ENCODE measurements around the gene PLN.

DNA sequence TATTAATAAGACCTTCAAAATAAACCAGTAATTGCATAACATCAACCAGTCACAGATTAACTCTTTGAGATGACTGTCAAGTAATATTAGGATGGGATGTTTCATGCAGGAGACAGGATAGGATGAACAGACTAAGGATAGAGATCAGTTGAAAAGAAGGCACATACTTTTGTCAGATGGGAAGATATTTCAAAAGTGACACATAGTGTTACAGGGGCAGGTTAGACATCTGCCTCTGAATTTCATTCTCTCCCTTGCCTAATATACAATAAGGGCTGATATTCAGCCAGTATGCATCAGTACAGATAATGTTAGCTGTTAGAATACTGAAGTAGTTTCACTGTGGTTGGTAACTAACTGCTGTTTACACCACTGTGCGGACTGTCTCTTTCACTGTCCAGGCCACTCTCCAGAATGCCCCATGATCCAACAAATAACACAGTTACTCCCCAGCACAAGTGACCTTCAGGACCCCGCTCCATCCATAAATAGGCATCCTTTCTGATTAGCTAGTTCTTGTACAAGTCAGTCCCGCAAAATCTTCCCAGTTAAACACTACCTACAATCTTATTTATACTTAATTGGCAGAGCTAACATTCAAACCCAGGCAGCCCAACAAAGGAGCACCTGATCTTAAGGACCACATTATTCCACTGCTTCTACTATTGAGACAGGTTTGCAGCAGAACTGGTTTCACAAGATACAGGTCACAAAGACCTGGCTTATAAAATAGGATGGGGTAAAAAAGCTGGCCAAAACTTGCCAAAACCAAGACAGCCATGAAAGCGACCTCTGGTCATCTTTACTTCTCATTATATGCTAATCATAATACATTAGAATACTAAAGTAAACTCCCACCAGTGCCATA, 21.9 kb upstream of the PLN start:
- no peak for TF ChIP-seq EZH2phosphoT487 (IDR thresholded peaks at IDR 0.05; ENCODE audit: low read depth, severe bottlenecking, unreplicated experiment)
- TF ChIP-seq, protein P1, sequence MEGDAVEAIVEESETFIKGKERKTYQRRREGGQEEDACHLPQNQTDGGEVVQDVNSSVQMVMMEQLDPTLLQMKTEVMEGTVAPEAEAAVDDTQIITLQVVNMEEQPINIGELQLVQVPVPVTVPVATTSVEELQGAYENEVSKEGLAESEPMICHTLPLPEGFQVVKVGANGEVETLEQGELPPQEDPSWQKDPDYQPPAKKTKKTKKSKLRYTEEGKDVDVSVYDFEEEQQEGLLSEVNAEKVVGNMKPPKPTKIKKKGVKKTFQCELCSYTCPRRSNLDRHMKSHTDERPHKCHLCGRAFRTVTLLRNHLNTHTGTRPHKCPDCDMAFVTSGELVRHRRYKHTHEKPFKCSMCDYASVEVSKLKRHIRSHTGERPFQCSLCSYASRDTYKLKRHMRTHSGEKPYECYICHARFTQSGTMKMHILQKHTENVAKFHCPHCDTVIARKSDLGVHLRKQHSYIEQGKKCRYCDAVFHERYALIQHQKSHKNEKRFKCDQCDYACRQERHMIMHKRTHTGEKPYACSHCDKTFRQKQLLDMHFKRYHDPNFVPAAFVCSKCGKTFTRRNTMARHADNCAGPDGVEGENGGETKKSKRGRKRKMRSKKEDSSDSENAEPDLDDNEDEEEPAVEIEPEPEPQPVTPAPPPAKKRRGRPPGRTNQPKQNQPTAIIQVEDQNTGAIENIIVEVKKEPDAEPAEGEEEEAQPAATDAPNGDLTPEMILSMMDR (IDR thresholded peaks at IDR 0.05; ENCODE audit: poor library complexity) = no peak

All from hepatocyte (in vitro differentiated cells).